Osteocyte (in vitro differentiated cells): ENCODE results near the gene DPP6. TPM values are rescaled to one million over a fixed set of nuclear protein-coding genes. Genes with fewer than 3 reads are reported as not detected.

Experiments used
- DNase-seq: peaks from one replicate; pipeline ENCODE4 v3.0.0; 2021; ENCODE audit warnings: mixed read lengths; ENCODE audit not compliant: unreplicated experiment; ENCODE audit errors: extremely low spot score
- H3K27ac Mint-ChIP-seq: one replicate; pipeline ENCODE4 v1.8.0; 2021; ENCODE audit warnings: mild to moderate bottlenecking, mixed read lengths; ENCODE audit not compliant: unreplicated experiment
- H3K27me3 Mint-ChIP-seq: one replicate; pipeline ENCODE4 v1.8.0; 2021; ENCODE audit warnings: mixed read lengths; ENCODE audit not compliant: unreplicated experiment
- H3K36me3 Mint-ChIP-seq: one replicate; pipeline ENCODE4 v1.8.0; 2021; ENCODE audit warnings: mixed read lengths; ENCODE audit not compliant: unreplicated experiment
- H3K4me1 Mint-ChIP-seq: one replicate; pipeline ENCODE4 v1.8.0; 2021; ENCODE audit warnings: mixed read lengths; ENCODE audit not compliant: unreplicated experiment
- H3K4me3 Mint-ChIP-seq: one replicate; pipeline ENCODE4 v1.8.0; 2021; ENCODE audit warnings: mild to moderate bottlenecking, moderate library complexity, mixed read lengths; ENCODE audit not compliant: unreplicated experiment
- H3K9me3 Mint-ChIP-seq: one replicate; pipeline ENCODE4 v1.8.0; 2021; ENCODE audit warnings: mixed read lengths; ENCODE audit not compliant: unreplicated experiment
- CTCF ChIP-seq: fragments of 200-600 bp; sonication (generic); IDR thresholded peaks from 2 replicates; pipeline ENCODE4 v1.5.0; 2021; ENCODE audit warnings: antibody characterized with exemption, mild to moderate bottlenecking, moderate library complexity
- total RNA-seq: library from RNA; stranded (reverse); gene quantifications from 2 replicates; pipeline ENCODE4 v1.2.1, GENCODE V29; 2021

The DPP6 gene
- total RNA-seq, 1 donor from 2014 or later = not detected

GRCh38 chr7:154426778-154427177 is 374.6 kb downstream of the DPP6 start:
- Mint-ChIP-seq H3K4me1 (no peaks in the 10 kb centered on the region), H3K36me3 (no peaks in the 10 kb centered on the region), H3K4me3 (no peak overlapping the region), H3K9me3 (peaks cover 41% of the 10 kb centered on the region), H3K27ac (no peak overlapping the region), H3K27me3 (no peaks in the 10 kb centered on the region)
- TF ChIP-seq CTCF = no peak
- DNase-seq = no peak

GRCh38 chr7:154427533-154427932 is 375.3 kb downstream of the DPP6 start:
- H3K36me3 Mint-ChIP-seq = no peaks in the 10 kb centered on the region
- no peaks in the 10 kb centered on the region for H3K4me1 Mint-ChIP-seq
- no peak overlapping the region for H3K4me3 Mint-ChIP-seq
- no peak for DNase-seq
- TF ChIP-seq CTCF = no peak
- H3K27me3 Mint-ChIP-seq = no peaks in the 10 kb centered on the region
- no peak overlapping the region for H3K27ac Mint-ChIP-seq
- H3K9me3 Mint-ChIP-seq = peaks cover 43% of the 10 kb centered on the region

DNA sequence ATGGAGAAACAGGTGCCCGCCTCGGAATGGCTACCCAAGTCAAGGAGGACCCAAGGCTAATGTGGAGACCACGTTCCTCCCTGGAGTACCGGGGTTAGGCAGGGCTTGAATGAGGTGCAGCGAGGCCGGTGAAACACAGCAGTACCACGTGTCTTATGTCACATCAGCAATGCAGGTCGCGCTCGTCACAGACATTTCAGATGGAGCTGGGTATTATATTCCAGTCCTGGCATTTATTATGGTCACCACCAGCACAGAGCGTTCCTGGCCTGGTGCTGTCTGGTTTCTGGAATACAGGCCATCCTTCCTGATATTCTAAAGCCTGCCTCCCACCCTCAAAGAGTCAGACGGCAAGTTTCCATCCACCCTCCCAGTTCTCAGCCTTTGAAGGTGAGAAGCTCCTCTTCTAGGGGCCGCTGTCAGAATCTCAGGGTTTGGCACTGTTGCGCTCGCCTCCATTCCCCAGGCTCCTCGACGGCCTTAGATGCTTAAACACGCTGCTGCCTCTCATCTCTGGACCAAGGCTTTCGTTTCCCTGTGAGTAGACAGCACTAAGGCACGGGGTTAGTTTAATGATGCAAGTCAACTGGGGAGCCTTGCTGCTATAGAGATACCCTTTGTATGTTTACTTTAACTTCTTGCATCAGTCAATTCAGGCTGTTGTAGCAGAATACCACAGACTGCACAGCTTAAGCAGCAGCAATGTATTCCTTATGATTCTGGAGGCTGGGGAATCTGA is 377.6 kb downstream of the DPP6 start:
- no peak for TF ChIP-seq CTCF
- no peak for DNase-seq
- H3K27ac Mint-ChIP-seq = no peak overlapping the region
- no peaks in the 10 kb centered on the region for H3K4me1 Mint-ChIP-seq
- no peak overlapping the region for H3K4me3 Mint-ChIP-seq
- no peaks in the 10 kb centered on the region for H3K27me3 Mint-ChIP-seq
- no peaks in the 10 kb centered on the region for H3K36me3 Mint-ChIP-seq
- H3K9me3 Mint-ChIP-seq = peaks cover 41% of the 10 kb centered on the region

- H3K9me3 Mint-ChIP-seq = peaks cover 45% of the 10 kb centered on the region
- no peaks in the 10 kb centered on the region for H3K27me3 Mint-ChIP-seq
- no peaks in the 10 kb centered on the region for H3K36me3 Mint-ChIP-seq
- no peak for TF ChIP-seq CTCF
- no peak for DNase-seq
- H3K4me1 Mint-ChIP-seq = no peaks in the 10 kb centered on the region
- no peak overlapping the region for H3K27ac Mint-ChIP-seq
- no peak overlapping the region for H3K4me3 Mint-ChIP-seq
Observed at GRCh38 chr7:154430640-154431039, 378.4 kb downstream of the DPP6 start.

DNA sequence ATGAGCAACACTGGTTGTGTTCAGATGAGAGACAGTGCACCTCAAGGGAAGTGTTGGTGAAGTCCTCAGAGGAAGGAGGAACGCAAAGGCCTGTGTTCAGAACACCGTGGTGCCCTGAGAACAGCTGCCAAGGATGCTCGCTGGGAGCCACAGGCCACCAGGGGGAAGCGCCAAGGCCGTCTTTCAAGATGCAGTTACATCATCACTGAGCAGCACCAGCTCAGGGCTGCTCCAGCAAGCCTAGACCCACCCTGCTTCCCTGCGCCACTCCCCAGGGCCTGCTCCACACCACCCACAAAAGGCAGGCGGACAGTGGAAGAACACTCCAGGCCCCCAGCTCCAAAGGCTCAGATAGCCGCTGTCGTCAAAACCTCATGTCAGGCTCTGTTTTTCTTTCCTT is 378.8 kb downstream of the DPP6 start:
- Mint-ChIP-seq H3K36me3 (no peaks in the 10 kb centered on the region), H3K4me3 (no peak overlapping the region), H3K4me1 (no peaks in the 10 kb centered on the region), H3K27me3 (no peaks in the 10 kb centered on the region), H3K9me3 (peaks cover 45% of the 10 kb centered on the region), H3K27ac (no peak overlapping the region)
- no peak for TF ChIP-seq CTCF
- DNase-seq = no peak
